ENCODE measurements around the gene UBA1.

UBA1 gene

GRCh38 chrX:47175588-47175980, 18.0 kb upstream of the UBA1 start:
- no peak for TF ChIP-seq CTCF (IDR thresholded peaks at IDR 0.05; ENCODE audit: low read depth, low read length)
- no peak overlapping the region for H3K4me3 ChIP-seq (ENCODE audit: low read depth, low read length)

GRCh38 chrX:47176101-47176740, 17.4 kb upstream of the UBA1 start:
- no peak for TF ChIP-seq CTCF (IDR thresholded peaks at IDR 0.05; ENCODE audit: low read depth, low read length)
- no peak overlapping the region for H3K4me3 ChIP-seq (ENCODE audit: low read depth, low read length)

GRCh38 chrX:47177079-47177478, 16.6 kb upstream of the UBA1 start:
- TF ChIP-seq CTCF (IDR thresholded peaks at IDR 0.05; ENCODE audit: low read depth, low read length) = no peak

GRCh38 chrX:47178337-47178736, 15.3 kb upstream of the UBA1 start:
- no peak for TF ChIP-seq CTCF (IDR thresholded peaks at IDR 0.05; ENCODE audit: low read depth, low read length)

More at GRCh38 chrX:47177079-47177478, 16.6 kb upstream of the UBA1 start:
- no peak overlapping the region for H3K4me3 ChIP-seq (ENCODE audit: low read depth, low read length)

GRCh38 chrX:47179221-47179927, 14.3 kb upstream of the UBA1 start:
- TF ChIP-seq CTCF (IDR thresholded peaks at IDR 0.05; ENCODE audit: low read depth, low read length) = no peak
- H3K4me3 ChIP-seq (ENCODE audit: low read depth, low read length) = no peak overlapping the region

More at GRCh38 chrX:47178337-47178736, 15.3 kb upstream of the UBA1 start:
- H3K4me3 ChIP-seq (ENCODE audit: low read depth, low read length) = no peak overlapping the region

GRCh38 chrX:47179928-47180255, 13.7 kb upstream of the UBA1 start:
- H3K4me3 ChIP-seq (ENCODE audit: low read depth, low read length) = no peak overlapping the region
- TF ChIP-seq CTCF (IDR thresholded peaks at IDR 0.05; ENCODE audit: low read depth, low read length) = no peak

GRCh38 chrX:47180346-47180745, 13.3 kb upstream of the UBA1 start:
- no peak for TF ChIP-seq CTCF (IDR thresholded peaks at IDR 0.05; ENCODE audit: low read depth, low read length)
- H3K4me3 ChIP-seq (ENCODE audit: low read depth, low read length) = no peak overlapping the region
